ENCODE results near the gene CTH. TPM values are rescaled to one million over a fixed set of nuclear protein-coding genes. Genes with fewer than 3 reads are reported as not detected.
"Not testable (repeated sequence)": the region's sequence is repeated elsewhere in the genome, so short reads cannot be mapped to it uniquely, and the experiment has no call there.

Gene CTH
- total RNA-seq, 1 experiment from 2014 or later, result 4.7 TPM

DNA sequence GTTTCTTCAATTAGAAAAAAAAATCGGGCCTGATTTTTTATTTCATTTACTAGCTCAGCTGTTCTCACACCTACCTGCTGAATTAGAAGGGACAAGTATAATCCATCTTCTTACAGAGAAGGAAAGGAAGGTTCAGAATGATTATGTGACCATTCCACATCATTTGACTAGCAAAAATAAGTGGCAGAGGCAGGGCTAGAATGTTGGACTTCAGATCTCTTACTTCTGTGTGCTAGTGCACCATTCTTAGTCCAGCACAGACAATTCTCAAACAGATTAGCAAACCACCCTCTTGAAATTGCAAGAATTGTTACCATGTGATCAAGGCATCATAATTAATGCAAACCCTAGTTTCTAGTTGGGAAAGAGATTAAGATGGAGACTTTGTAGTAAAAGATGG, 32.7 kb downstream of the CTH start:
- ATAC-seq (no peak), DNase-seq (ENCODE audit: low read depth, low spot score) (no peak)
- no peaks in the 10 kb centered on the region for H3K9me3 ChIP-seq (ENCODE audit: control insufficient read depth, insufficient read depth, low read depth, low read length)
- no peak overlapping the region for H3K27ac ChIP-seq (ENCODE audit: low read length)
- ChIA-PET POLR2A (no interaction called here), CTCF (no interaction called here)
- no TSS peak for BruUV-seq (replicated peaks)
- no peaks in the 10 kb centered on the region for H3K27me3 ChIP-seq (ENCODE audit: control insufficient read depth, insufficient read depth, low read length)
- intact Hi-C loops (cut with micrococcal nuclease; ENCODE audit: unreplicated experiment), result no loop called here
- no peaks in the 10 kb centered on the region for H3K4me1 ChIP-seq (ENCODE audit: control insufficient read depth, insufficient read depth, low read length)
- TF ChIP-seq TCF7L2 (IDR thresholded peaks at IDR 0.05; ENCODE audit: low read depth, low read length) (no peak), POLR2AphosphoS5 (IDR thresholded peaks at IDR 0.05; ENCODE audit: low read depth, low read length) (no peak), SIN3A (IDR thresholded peaks at IDR 0.05; ENCODE audit: borderline replicate concordance, insufficient read depth, low read depth, low read length) (no peak)
- TF ChIP-seq, protein P1, sequence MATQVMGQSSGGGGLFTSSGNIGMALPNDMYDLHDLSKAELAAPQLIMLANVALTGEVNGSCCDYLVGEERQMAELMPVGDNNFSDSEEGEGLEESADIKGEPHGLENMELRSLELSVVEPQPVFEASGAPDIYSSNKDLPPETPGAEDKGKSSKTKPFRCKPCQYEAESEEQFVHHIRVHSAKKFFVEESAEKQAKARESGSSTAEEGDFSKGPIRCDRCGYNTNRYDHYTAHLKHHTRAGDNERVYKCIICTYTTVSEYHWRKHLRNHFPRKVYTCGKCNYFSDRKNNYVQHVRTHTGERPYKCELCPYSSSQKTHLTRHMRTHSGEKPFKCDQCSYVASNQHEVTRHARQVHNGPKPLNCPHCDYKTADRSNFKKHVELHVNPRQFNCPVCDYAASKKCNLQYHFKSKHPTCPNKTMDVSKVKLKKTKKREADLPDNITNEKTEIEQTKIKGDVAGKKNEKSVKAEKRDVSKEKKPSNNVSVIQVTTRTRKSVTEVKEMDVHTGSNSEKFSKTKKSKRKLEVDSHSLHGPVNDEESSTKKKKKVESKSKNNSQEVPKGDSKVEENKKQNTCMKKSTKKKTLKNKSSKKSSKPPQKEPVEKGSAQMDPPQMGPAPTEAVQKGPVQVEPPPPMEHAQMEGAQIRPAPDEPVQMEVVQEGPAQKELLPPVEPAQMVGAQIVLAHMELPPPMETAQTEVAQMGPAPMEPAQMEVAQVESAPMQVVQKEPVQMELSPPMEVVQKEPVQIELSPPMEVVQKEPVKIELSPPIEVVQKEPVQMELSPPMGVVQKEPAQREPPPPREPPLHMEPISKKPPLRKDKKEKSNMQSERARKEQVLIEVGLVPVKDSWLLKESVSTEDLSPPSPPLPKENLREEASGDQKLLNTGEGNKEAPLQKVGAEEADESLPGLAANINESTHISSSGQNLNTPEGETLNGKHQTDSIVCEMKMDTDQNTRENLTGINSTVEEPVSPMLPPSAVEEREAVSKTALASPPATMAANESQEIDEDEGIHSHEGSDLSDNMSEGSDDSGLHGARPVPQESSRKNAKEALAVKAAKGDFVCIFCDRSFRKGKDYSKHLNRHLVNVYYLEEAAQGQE (IDR thresholded peaks at IDR 0.05; ENCODE audit: insufficient read depth in 1 of 2, low read depth in 2 of 2, low read length in 1 of 2), result no peak
- TF ChIP-seq, protein P2, sequence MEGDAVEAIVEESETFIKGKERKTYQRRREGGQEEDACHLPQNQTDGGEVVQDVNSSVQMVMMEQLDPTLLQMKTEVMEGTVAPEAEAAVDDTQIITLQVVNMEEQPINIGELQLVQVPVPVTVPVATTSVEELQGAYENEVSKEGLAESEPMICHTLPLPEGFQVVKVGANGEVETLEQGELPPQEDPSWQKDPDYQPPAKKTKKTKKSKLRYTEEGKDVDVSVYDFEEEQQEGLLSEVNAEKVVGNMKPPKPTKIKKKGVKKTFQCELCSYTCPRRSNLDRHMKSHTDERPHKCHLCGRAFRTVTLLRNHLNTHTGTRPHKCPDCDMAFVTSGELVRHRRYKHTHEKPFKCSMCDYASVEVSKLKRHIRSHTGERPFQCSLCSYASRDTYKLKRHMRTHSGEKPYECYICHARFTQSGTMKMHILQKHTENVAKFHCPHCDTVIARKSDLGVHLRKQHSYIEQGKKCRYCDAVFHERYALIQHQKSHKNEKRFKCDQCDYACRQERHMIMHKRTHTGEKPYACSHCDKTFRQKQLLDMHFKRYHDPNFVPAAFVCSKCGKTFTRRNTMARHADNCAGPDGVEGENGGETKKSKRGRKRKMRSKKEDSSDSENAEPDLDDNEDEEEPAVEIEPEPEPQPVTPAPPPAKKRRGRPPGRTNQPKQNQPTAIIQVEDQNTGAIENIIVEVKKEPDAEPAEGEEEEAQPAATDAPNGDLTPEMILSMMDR (IDR thresholded peaks at IDR 0.05), result no peak
- in situ Hi-C loops (cut with HindIII; ENCODE audit: low pct_unique_long_range_greater_than_20kb, low sequenced_read_pairs), result no loop called here
- H3K36me3 ChIP-seq (ENCODE audit: control insufficient read depth, insufficient read depth, low read length), result no peaks in the 10 kb centered on the region
- no peak overlapping the region for H3K4me3 ChIP-seq (ENCODE audit: low read depth in 2 of 2, low read length in 2 of 2)

DNA sequence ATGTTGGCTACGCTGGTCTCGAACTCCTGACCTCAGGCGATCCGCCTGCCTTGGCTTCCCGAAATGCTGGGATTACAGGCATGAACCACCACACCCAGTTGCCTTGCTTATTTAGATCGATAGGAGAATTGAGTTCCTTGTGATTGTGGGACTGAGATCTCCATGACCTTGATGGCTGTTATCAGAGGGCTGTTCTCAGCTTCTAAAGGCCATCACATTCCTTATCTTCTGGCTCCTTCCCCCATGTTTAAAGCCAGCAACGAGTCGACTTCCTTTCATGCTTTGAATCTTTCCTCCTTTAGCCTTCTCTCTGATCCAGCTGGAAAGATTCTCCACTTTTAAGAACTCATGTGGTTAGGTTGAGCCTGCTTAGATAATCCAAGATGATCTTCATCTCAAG, 38.0 kb downstream of the CTH start:
- Histone ChIP-seq H3K4me3 (ENCODE audit: low read depth in 2 of 2, low read length in 2 of 2) (no peak overlapping the region), H3K9me3 (ENCODE audit: control insufficient read depth, insufficient read depth, low read depth, low read length) (no peaks in the 10 kb centered on the region), H3K4me1 (ENCODE audit: control insufficient read depth, insufficient read depth, low read length) (no peaks in the 10 kb centered on the region), H3K36me3 (ENCODE audit: control insufficient read depth, insufficient read depth, low read length) (no peaks in the 10 kb centered on the region), H3K27ac (ENCODE audit: low read length) (no peak overlapping the region), H3K27me3 (ENCODE audit: control insufficient read depth, insufficient read depth, low read length) (no peaks in the 10 kb centered on the region)
- in situ Hi-C loops (cut with HindIII; ENCODE audit: low pct_unique_long_range_greater_than_20kb, low sequenced_read_pairs) (no loop called here), intact Hi-C loops (cut with micrococcal nuclease; ENCODE audit: unreplicated experiment) (no loop called here)
- TF ChIP-seq, protein P2 (IDR thresholded peaks at IDR 0.05), result no peak
- DNase-seq (ENCODE audit: low read depth, low spot score), result no peak
- ChIA-PET CTCF (no interaction called here), POLR2A (no interaction called here)
- ATAC-seq, result no peak
- no TSS peak for BruUV-seq (replicated peaks)

DNA sequence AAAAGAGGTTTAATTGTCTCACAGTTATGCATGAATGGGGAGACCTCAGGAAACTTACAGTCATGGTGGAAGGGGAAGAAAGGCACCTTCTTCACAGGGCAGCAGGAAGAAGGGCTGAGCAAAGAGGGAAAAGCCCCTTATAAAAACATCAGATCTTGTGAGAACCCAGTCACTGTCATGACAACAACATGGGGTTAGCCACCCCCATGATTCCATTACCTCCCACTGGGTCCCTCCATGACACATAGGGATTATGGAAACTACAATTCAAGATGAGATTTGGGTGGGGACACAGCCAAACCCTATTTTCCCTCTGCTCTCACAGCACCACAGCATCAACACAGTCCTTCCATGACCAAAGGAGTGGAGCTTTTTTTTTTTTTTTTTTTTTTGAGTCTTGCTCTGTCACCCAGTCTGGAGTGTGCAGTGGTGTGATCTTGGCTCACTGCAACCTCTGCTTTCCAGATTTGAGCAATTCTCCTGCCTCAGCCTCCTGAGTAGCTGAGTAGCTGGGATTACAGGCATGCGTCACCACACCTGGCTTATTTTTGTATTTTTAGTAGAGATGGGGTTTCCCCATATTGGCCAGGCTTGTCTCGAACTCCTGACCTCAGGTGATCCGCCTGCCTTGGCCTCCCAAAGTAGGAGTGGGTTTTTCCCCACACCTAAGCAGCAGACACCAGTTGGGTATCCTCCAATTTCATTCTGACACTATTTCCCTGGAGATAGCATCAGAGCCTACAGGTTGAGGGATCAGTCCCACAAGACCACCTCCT, 41.3 kb downstream of the CTH start:
- H3K27ac ChIP-seq (ENCODE audit: low read length); in situ Hi-C loops (cut with HindIII; ENCODE audit: low pct_unique_long_range_greater_than_20kb, low sequenced_read_pairs); H3K4me1 ChIP-seq (ENCODE audit: control insufficient read depth, insufficient read depth, low read length); H3K4me3 ChIP-seq (ENCODE audit: low read depth in 2 of 2, low read length in 2 of 2); intact Hi-C loops (cut with micrococcal nuclease; ENCODE audit: unreplicated experiment); H3K36me3 ChIP-seq (ENCODE audit: control insufficient read depth, insufficient read depth, low read length); H3K9me3 ChIP-seq (ENCODE audit: control insufficient read depth, insufficient read depth, low read depth, low read length); CTCF ChIA-PET; POLR2A ChIA-PET; BruUV-seq (replicated peaks); ATAC-seq; DNase-seq (ENCODE audit: low read depth, low spot score); H3K27me3 ChIP-seq (ENCODE audit: control insufficient read depth, insufficient read depth, low read length): not testable (repeated sequence)

Data from Panc1 (cell line).